ENCODE data around the gene SLC6A1.

DNA sequence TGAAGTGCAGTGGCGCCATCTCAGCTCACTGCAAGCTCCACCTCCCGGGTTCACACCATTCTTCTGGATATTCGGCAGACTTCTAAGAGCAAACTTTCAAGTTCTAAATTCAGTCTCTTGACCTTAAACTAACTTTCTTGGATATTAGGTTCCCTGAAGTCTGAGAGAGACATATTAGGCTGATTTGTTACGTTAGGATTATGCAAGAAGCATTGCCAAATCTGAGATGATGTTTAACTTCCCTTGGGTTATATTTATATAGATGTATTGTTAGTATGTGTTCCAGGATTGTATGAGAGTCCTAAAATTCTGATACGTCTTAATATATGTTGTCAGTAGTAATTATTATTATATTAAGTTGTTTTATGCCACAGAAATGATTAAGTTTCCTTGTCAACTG lies 80.1 kb downstream of the SLC6A1 start:
- TF ChIP-seq POLR2AphosphoS5 (IDR thresholded peaks at IDR 0.05; ENCODE audit: low read depth, low read length): no peak
- no peak for TF ChIP-seq POLR2A (IDR thresholded peaks at IDR 0.05; ENCODE audit: low read depth, low read length)

Data from GM12892 (cell line).